ENCODE results near the gene BCAS3.

DNA sequence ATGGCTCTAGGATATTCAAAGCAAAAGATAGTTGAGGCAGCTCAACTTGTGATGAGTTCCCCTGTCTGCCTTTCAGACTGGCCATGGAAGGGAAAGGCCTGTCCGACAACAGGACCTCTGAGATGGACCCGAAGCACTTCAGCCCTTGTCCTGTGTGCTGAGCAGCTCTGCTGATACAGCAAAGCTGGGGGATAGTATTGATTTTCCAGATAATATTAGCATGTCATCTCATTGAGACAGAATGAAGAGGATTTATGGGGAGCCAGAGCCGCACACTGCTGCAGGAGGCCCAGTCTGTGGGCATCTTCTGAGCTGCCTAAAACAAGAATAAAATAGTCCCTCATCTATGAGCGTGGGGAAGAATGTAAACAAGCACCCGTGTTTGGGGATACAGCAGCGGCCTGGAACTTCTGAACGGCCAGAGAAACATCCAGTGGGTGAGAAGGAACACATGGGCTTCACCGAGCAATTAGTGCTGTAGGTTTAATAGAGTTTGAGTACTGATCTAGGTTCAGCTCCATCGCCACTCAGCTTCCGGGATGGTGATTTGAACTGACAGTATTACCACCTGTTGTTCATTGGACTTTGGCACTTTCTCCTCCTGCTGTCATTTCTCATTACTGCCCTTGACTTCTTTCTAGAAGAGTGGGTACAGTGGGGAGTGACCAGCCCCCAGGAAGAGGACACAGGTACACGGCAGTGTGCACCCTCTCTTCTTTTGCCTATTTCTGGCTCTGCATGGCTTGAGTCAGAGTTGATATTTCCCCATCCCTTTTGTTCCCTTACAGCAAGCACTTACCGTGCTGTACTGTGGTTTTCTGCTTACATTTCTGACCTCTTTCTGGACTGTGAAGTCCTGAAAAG lies 625.5 kb downstream of the BCAS3 start:
- TF ChIP-seq, protein P1, sequence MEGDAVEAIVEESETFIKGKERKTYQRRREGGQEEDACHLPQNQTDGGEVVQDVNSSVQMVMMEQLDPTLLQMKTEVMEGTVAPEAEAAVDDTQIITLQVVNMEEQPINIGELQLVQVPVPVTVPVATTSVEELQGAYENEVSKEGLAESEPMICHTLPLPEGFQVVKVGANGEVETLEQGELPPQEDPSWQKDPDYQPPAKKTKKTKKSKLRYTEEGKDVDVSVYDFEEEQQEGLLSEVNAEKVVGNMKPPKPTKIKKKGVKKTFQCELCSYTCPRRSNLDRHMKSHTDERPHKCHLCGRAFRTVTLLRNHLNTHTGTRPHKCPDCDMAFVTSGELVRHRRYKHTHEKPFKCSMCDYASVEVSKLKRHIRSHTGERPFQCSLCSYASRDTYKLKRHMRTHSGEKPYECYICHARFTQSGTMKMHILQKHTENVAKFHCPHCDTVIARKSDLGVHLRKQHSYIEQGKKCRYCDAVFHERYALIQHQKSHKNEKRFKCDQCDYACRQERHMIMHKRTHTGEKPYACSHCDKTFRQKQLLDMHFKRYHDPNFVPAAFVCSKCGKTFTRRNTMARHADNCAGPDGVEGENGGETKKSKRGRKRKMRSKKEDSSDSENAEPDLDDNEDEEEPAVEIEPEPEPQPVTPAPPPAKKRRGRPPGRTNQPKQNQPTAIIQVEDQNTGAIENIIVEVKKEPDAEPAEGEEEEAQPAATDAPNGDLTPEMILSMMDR (IDR thresholded peaks at IDR 0.05): no peak
- no peak for TF ChIP-seq POLR2AphosphoS5 (IDR thresholded peaks at IDR 0.05)
